ENCODE measurements around the gene NSUN6. TPM values are rescaled to one million over a fixed set of nuclear protein-coding genes. Genes with fewer than 3 reads are reported as not detected.
"Not testable (repeated sequence)": the region's sequence is repeated elsewhere in the genome, so short reads cannot be mapped to it uniquely, and the experiment has no call there.

NSUN6 gene
- total RNA-seq, 1 donor, result 12.3 TPM

- no peak for TF ChIP-seq CTCF (IDR thresholded peaks at IDR 0.05; ENCODE audit: insufficient read depth, low read length)
- no peak overlapping the region for H3K4me3 ChIP-seq (ENCODE audit: low read depth, low read length)
- DNase-seq (ENCODE audit: low read depth), result peak; percentile 93
Observed at GRCh38 chr10:18607503-18608378, 43.6 kb downstream of the NSUN6 start.

GRCh38 chr10:18606051-18606695 lies 45.2 kb downstream of the NSUN6 start:
- DNase-seq (ENCODE audit: low read depth), result peak; percentile 15
- TF ChIP-seq CTCF (IDR thresholded peaks at IDR 0.05; ENCODE audit: insufficient read depth, low read length), result no peak
- no peak overlapping the region for H3K4me3 ChIP-seq (ENCODE audit: low read depth, low read length)

DNA sequence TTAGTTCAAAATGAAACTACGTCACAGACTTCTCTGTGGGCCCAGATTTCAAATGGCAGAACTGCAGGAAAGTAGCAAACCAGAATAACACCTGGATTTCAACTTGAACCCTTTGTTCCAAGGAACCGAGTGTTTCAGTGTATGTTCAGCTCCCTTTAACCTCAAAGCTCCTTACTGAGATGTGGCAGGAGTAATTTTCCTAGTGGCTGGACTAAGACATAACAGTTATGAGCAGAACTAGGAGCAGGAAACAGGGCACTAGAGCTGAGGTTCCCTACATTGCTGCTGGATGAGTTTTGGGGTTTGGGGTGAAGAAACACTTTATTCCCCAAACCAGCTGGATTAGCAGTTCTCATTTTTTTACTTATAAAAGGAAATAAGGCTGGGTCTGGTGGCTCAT lies 50.1 kb downstream of the NSUN6 start:
- no peak for TF ChIP-seq CTCF (IDR thresholded peaks at IDR 0.05; ENCODE audit: insufficient read depth, low read length)
- no peak for DNase-seq (ENCODE audit: low read depth)
- H3K4me3 ChIP-seq (ENCODE audit: low read depth, low read length), result no peak overlapping the region

- TF ChIP-seq CTCF (IDR thresholded peaks at IDR 0.05; ENCODE audit: insufficient read depth, low read length), result no peak
- no peak for DNase-seq (ENCODE audit: low read depth)
- H3K4me3 ChIP-seq (ENCODE audit: low read depth, low read length), result no peak overlapping the region
Observed at GRCh38 chr10:18599392-18599791, 52.0 kb downstream of the NSUN6 start.

DNA sequence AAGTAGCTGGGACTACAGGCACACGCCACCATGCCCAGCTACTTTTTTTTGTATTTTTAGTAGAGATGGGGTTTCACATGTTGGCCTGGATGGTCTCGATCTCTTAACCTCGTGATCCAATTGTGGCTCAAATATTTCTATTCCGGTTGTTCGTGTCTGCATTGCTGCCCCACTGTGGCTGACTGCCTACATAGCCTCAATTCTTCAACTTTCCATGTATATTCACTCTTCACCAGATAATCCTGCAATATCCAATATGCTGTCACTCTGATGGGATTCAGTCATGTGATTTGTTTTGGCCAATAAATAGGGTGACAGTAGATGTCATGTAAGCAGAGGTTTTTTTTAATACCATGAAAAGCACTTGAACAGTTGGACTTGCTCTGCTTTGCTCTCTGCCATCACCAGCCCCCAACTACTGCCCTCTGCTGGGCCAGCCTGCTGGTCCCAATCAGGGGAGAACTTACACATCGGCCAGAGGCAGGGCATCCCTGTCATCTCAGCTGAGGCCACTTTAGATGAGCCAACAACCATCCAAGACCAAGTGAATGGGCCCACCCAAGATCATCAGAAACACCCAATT lies 56.7 kb downstream of the NSUN6 start:
- no peak for DNase-seq (ENCODE audit: low read depth)
- no peak overlapping the region for H3K4me3 ChIP-seq (ENCODE audit: low read depth, low read length)
- peak; percentile 26 for TF ChIP-seq CTCF (IDR thresholded peaks at IDR 0.05; ENCODE audit: insufficient read depth, low read length)

- DNase-seq (ENCODE audit: low read depth), result not testable (repeated sequence)
Observed at GRCh38 chr10:18591141-18591540, 60.2 kb downstream of the NSUN6 start.

GRCh38 chr10:18586637-18587036 lies 64.8 kb downstream of the NSUN6 start:
- H3K4me3 ChIP-seq (ENCODE audit: low read depth, low read length); DNase-seq (ENCODE audit: low read depth): not testable (repeated sequence)

More at GRCh38 chr10:18591141-18591540, 60.2 kb downstream of the NSUN6 start:
- not testable (repeated sequence) for H3K4me3 ChIP-seq (ENCODE audit: low read depth, low read length)

All from fibroblast of the aortic adventitia (primary cell).